IMR-90 (cell line): ENCODE measurements around the gene KBTBD13.

Experiments
- BHLHE40 ChIP-seq: fragments of 150-350 bp; IDR thresholded peaks from 2 replicates; pipeline ENCODE4 v1.6.1; 2016; ENCODE audit warnings: mild to moderate bottlenecking, low read depth, low read length
- CEBPB ChIP-seq: IDR thresholded peaks from 2 replicates; pipeline ENCODE4 v1.6.1; 2012; ENCODE audit warnings: low read depth, low read length, improper control_type of control experiment
- CHD1 ChIP-seq: IDR thresholded peaks from 2 replicates; pipeline ENCODE4 v1.6.1; 2012; ENCODE audit warnings: low read depth, low read length, improper control_type of control experiment
- CTCF ChIP-seq: conservative IDR thresholded peaks from 2 replicates; pipeline ENCODE4 v1.5.1; 2012; ENCODE audit warnings: mild to moderate bottlenecking, low read depth, low read length, improper control_type of control experiment
- ELK1 ChIP-seq: fragments of 150-350 bp; IDR thresholded peaks from 2 replicates; pipeline ENCODE4 v1.6.1; 2016; ENCODE audit warnings: low read depth, mild to moderate bottlenecking, low read length, moderate library complexity, borderline replicate concordance
- FOS ChIP-seq: fragments of 150-350 bp; IDR thresholded peaks from 2 replicates; pipeline ENCODE4 v1.6.1; 2016; ENCODE audit warnings: low read depth, low read length
- MAFK ChIP-seq: IDR thresholded peaks from 2 replicates; pipeline ENCODE4 v1.6.1; 2012; ENCODE audit warnings: low read depth, low read length, improper control_type of control experiment
- MXI1 ChIP-seq: IDR thresholded peaks from 2 replicates; pipeline ENCODE4 v1.6.1; 2012; ENCODE audit warnings: low read depth, mild to moderate bottlenecking, low read length, moderate library complexity, borderline replicate concordance
- NFE2L2 ChIP-seq: fragments of 150-350 bp; IDR thresholded peaks from 2 replicates; pipeline ENCODE4 v1.6.1; 2016; ENCODE audit warnings: low read depth, mild to moderate bottlenecking, low read length
- POLR2A ChIP-seq: IDR thresholded peaks from 2 replicates; pipeline ENCODE4 v1.6.1; 2012; ENCODE audit warnings: mild to moderate bottlenecking, low read depth, low read length
- RAD21 ChIP-seq: IDR thresholded peaks from 2 replicates; pipeline ENCODE4 v1.6.1; 2012; ENCODE audit warnings: low read length, improper control_type of control experiment
- RFX5 ChIP-seq: IDR thresholded peaks from 2 replicates; pipeline ENCODE4 v1.8.0; 2012; ENCODE audit warnings: low read depth, mild to moderate bottlenecking, low read length, moderate library complexity
- SMC3 ChIP-seq: fragments of 150-350 bp; IDR thresholded peaks from 2 replicates; pipeline ENCODE4 v1.6.1; 2016; ENCODE audit warnings: low read depth, mild to moderate bottlenecking, antibody characterized with exemption, low read length, moderate library complexity
- USF2 ChIP-seq: fragments of 150-350 bp; IDR thresholded peaks from 2 replicates; pipeline ENCODE4 v1.6.1; 2017; ENCODE audit warnings: mild to moderate bottlenecking, antibody characterized with exemption, low read length, low read depth

- TF ChIP-seq RAD21 (no peak), CTCF (no peak), SMC3 (no peak), CEBPB (no peak), POLR2A (no peak), ELK1 (no peak), RFX5 (no peak), NFE2L2 (no peak), FOS (no peak), MAFK (no peak), MXI1 (no peak), CHD1 (no peak), BHLHE40 (no peak), USF2 (no peak)
Observed at GRCh38 chr15:65067317-65067644, 9.3 kb upstream of the KBTBD13 start.
